Stromal cell of bone marrow (primary cell): ENCODE measurements around the gene KLF3.

ENCODE experiments used
- DNase-seq: peaks from one replicate; pipeline ENCODE4 v3.0.0-alpha.2; 2012; ENCODE audit warnings: low read depth

Gene KLF3

GRCh38 chr4:38745881-38746280 lies 81.9 kb downstream of the KLF3 start:
- DNase-seq, result no peak

DNA sequence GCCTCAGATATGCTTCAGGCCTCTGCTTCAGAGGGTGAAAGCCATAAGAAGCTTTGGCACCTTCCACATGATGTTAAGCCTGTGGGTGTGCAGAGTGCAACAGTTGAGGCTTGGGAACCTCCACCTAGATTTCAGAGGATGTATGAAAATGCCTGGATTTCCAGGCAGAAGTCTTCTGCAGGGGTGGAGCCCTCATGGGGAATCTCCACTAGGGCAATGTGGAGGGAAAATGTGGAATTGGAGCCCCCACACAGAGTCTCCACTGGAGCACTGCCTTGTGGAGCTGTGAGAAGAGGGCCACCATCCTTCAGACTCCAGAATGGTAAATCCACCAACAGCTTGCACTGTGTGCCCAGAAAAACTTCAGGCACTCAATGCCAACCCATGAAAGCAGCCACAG lies 83.6 kb downstream of the KLF3 start:
- no peak for DNase-seq

DNA sequence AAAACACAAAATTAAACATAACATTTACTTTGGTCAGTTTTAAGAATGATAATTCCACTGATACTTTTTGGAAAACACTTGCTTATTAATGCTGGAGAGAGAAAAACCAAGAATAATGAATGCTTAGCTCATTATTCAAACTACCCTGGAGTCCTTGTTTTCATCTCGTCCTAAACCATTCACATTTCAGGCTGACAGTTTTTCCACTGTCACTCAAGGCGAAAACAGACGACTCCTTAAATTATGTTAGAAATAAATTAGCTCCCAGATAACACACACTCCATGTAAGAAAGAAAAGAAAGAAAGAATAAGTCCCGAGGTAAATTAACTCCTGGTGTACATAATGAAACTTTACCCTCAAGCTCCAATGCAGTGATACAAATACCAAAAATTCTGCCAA lies 85.3 kb downstream of the KLF3 start:
- no peak for DNase-seq
